ENCODE results near the gene TMED4. TPM values are rescaled to one million over a fixed set of nuclear protein-coding genes. Genes with fewer than 3 reads are reported as not detected.
"Not testable (repeated sequence)": the region's sequence is repeated elsewhere in the genome, so short reads cannot be mapped to it uniquely, and the experiment has no call there.

Gene TMED4
- polyA plus RNA-seq, 2 donors, result 24.3 to 26.4 TPM

GRCh38 chr7:44608916-44609648 is 27.1 kb upstream of the TMED4 start:
- no peaks in the 10 kb centered on the region for H3K36me3 ChIP-seq (ENCODE audit: control insufficient read depth in 2 of 2, insufficient read depth in 2 of 2, low read length in 1 of 2)
- no peak overlapping the region for H3K4me3 ChIP-seq (ENCODE audit: low read depth in 1 of 2, low read length in 2 of 2)
- no peak overlapping the region for H3K27ac ChIP-seq (ENCODE audit: low read depth in 2 of 2, low read length in 1 of 2)
- no peaks in the 10 kb centered on the region for H3K27me3 ChIP-seq (ENCODE audit: control insufficient read depth in 1 of 2, insufficient read depth in 2 of 2, low read length in 2 of 2)
- H3K4me1 ChIP-seq (ENCODE audit: control insufficient read depth in 2 of 2, insufficient read depth in 2 of 2, low read length in 1 of 2), result no peaks in the 10 kb centered on the region
- 80 to 82% methylated on average over 14 of the region's 14 CpGs for WGBS, 2 donors
- no peaks in the 10 kb centered on the region for H3K9me3 ChIP-seq (ENCODE audit: control insufficient read depth in 2 of 2, insufficient read depth in 1 of 2, low read depth in 1 of 2, low read length in 1 of 2)

GRCh38 chr7:44607141-44608068 is 25.4 kb upstream of the TMED4 start:
- H3K27ac ChIP-seq (ENCODE audit: low read depth in 2 of 2, low read length in 1 of 2), result peak overlapping the region; percentile 91 to 99
- H3K9me3 ChIP-seq (ENCODE audit: control insufficient read depth in 2 of 2, insufficient read depth in 1 of 2, low read depth in 1 of 2, low read length in 1 of 2), result no peaks in the 10 kb centered on the region
- WGBS, 2 donors, result 45 to 47% methylated on average over 35 of the region's 35 CpGs

GRCh38 chr7:44606341-44607140 is 24.5 kb upstream of the TMED4 start, which contains the start of gene OGDH:
TSS of gene OGDH (plus strand) at chr7:44606627. CDS start at chr7:44624344, 17,717 bp downstream.
- Histone ChIP-seq H3K36me3 (ENCODE audit: control insufficient read depth in 2 of 2, insufficient read depth in 2 of 2, low read length in 1 of 2) (no peaks in the 10 kb centered on the region), H3K4me1 (ENCODE audit: control insufficient read depth in 2 of 2, insufficient read depth in 2 of 2, low read length in 1 of 2) (no peaks in the 10 kb centered on the region), H3K4me3 (ENCODE audit: low read depth in 1 of 2, low read length in 2 of 2) (peak within 1 kb of the TSS; percentile 70 to 89), H3K27ac (ENCODE audit: low read depth in 2 of 2, low read length in 1 of 2) (peak within 1 kb of the TSS; percentile 99), H3K9me3 (ENCODE audit: control insufficient read depth in 2 of 2, insufficient read depth in 1 of 2, low read depth in 1 of 2, low read length in 1 of 2) (no peaks in the 10 kb centered on the region), H3K27me3 (ENCODE audit: control insufficient read depth in 1 of 2, insufficient read depth in 2 of 2, low read length in 2 of 2) (no peaks in the 10 kb centered on the region)
- WGBS, 2 donors, result 0 to 1% methylated on average over 71 to 93 of the region's 93 CpGs

More at GRCh38 chr7:44607141-44608068, 25.4 kb upstream of the TMED4 start:
- Histone ChIP-seq H3K4me1 (ENCODE audit: control insufficient read depth in 2 of 2, insufficient read depth in 2 of 2, low read length in 1 of 2) (no peaks in the 10 kb centered on the region), H3K36me3 (ENCODE audit: control insufficient read depth in 2 of 2, insufficient read depth in 2 of 2, low read length in 1 of 2) (no peaks in the 10 kb centered on the region), H3K27me3 (ENCODE audit: control insufficient read depth in 1 of 2, insufficient read depth in 2 of 2, low read length in 2 of 2) (no peaks in the 10 kb centered on the region), H3K4me3 (ENCODE audit: low read depth in 1 of 2, low read length in 2 of 2) (peak overlapping the region; percentile 70 to 89)

- Histone ChIP-seq H3K4me1 (ENCODE audit: control insufficient read depth in 2 of 2, insufficient read depth in 2 of 2, low read length in 1 of 2) (no peaks in the 10 kb centered on the region), H3K4me3 (ENCODE audit: low read depth in 1 of 2, low read length in 2 of 2) (no peak overlapping the region), H3K27ac (ENCODE audit: low read depth in 2 of 2, low read length in 1 of 2) (no peak overlapping the region), H3K9me3 (ENCODE audit: control insufficient read depth in 2 of 2, insufficient read depth in 1 of 2, low read depth in 1 of 2, low read length in 1 of 2) (no peaks in the 10 kb centered on the region), H3K27me3 (ENCODE audit: control insufficient read depth in 1 of 2, insufficient read depth in 2 of 2, low read length in 2 of 2) (no peaks in the 10 kb centered on the region), H3K36me3 (ENCODE audit: control insufficient read depth in 2 of 2, insufficient read depth in 2 of 2, low read length in 1 of 2) (no peaks in the 10 kb centered on the region)
- WGBS, 2 donors, result 84% methylated on average over 2 of the region's 2 CpGs
These were observed 22.9 kb upstream of the TMED4 start for GRCh38 chr7:44604941-44605340.

GRCh38 chr7:44603193-44603592 is 21.2 kb upstream of the TMED4 start:
- WGBS, 2 donors, result 70 to 75% methylated on average over 6 of the region's 6 CpGs
- H3K36me3 ChIP-seq (ENCODE audit: control insufficient read depth in 2 of 2, insufficient read depth in 2 of 2, low read length in 1 of 2), result no peaks in the 10 kb centered on the region
- H3K4me1 ChIP-seq (ENCODE audit: control insufficient read depth in 2 of 2, insufficient read depth in 2 of 2, low read length in 1 of 2), result no peaks in the 10 kb centered on the region
- no peak overlapping the region for H3K4me3 ChIP-seq (ENCODE audit: low read depth in 1 of 2, low read length in 2 of 2)
- H3K27ac ChIP-seq (ENCODE audit: low read depth in 2 of 2, low read length in 1 of 2), result no peak overlapping the region
- H3K9me3 ChIP-seq (ENCODE audit: control insufficient read depth in 2 of 2, insufficient read depth in 1 of 2, low read depth in 1 of 2, low read length in 1 of 2), result no peaks in the 10 kb centered on the region
- no peaks in the 10 kb centered on the region for H3K27me3 ChIP-seq (ENCODE audit: control insufficient read depth in 1 of 2, insufficient read depth in 2 of 2, low read length in 2 of 2)

- H3K4me1 ChIP-seq (ENCODE audit: control insufficient read depth in 2 of 2, insufficient read depth in 2 of 2, low read length in 1 of 2), result no peaks in the 10 kb centered on the region
- 61 to 70% methylated on average over 1 of the region's 1 CpG for WGBS, 2 donors
- no peak overlapping the region for H3K4me3 ChIP-seq (ENCODE audit: low read depth in 1 of 2, low read length in 2 of 2)
- H3K27ac ChIP-seq (ENCODE audit: low read depth in 2 of 2, low read length in 1 of 2), result no peak overlapping the region
- H3K27me3 ChIP-seq (ENCODE audit: control insufficient read depth in 1 of 2, insufficient read depth in 2 of 2, low read length in 2 of 2), result no peaks in the 10 kb centered on the region
- no peaks in the 10 kb centered on the region for H3K36me3 ChIP-seq (ENCODE audit: control insufficient read depth in 2 of 2, insufficient read depth in 2 of 2, low read length in 1 of 2)
- H3K9me3 ChIP-seq (ENCODE audit: control insufficient read depth in 2 of 2, insufficient read depth in 1 of 2, low read depth in 1 of 2, low read length in 1 of 2), result no peaks in the 10 kb centered on the region
These were observed 20.5 kb upstream of the TMED4 start for GRCh38 chr7:44602576-44602910.

- no peaks in the 10 kb centered on the region for H3K9me3 ChIP-seq (ENCODE audit: control insufficient read depth in 2 of 2, insufficient read depth in 1 of 2, low read depth in 1 of 2, low read length in 1 of 2)
These were observed 17.2 kb upstream of the TMED4 start for GRCh38 chr7:44599222-44599621.

GRCh38 chr7:44597181-44597580 is 15.2 kb upstream of the TMED4 start:
- not testable (repeated sequence) for H3K27me3 ChIP-seq (ENCODE audit: control insufficient read depth in 1 of 2, insufficient read depth in 2 of 2, low read length in 2 of 2); H3K4me3 ChIP-seq (ENCODE audit: low read depth in 1 of 2, low read length in 2 of 2); H3K36me3 ChIP-seq (ENCODE audit: control insufficient read depth in 2 of 2, insufficient read depth in 2 of 2, low read length in 1 of 2); H3K4me1 ChIP-seq (ENCODE audit: control insufficient read depth in 2 of 2, insufficient read depth in 2 of 2, low read length in 1 of 2); H3K27ac ChIP-seq (ENCODE audit: low read depth in 2 of 2, low read length in 1 of 2); H3K9me3 ChIP-seq (ENCODE audit: control insufficient read depth in 2 of 2, insufficient read depth in 1 of 2, low read depth in 1 of 2, low read length in 1 of 2)
- 90 to 92% methylated on average over 8 of the region's 8 CpGs for WGBS, 2 donors

More at GRCh38 chr7:44599222-44599621, 17.2 kb upstream of the TMED4 start:
- Histone ChIP-seq H3K4me1 (ENCODE audit: control insufficient read depth in 2 of 2, insufficient read depth in 2 of 2, low read length in 1 of 2) (no peaks in the 10 kb centered on the region), H3K27ac (ENCODE audit: low read depth in 2 of 2, low read length in 1 of 2) (no peak overlapping the region), H3K4me3 (ENCODE audit: low read depth in 1 of 2, low read length in 2 of 2) (no peak overlapping the region), H3K27me3 (ENCODE audit: control insufficient read depth in 1 of 2, insufficient read depth in 2 of 2, low read length in 2 of 2) (no peaks in the 10 kb centered on the region), H3K36me3 (ENCODE audit: control insufficient read depth in 2 of 2, insufficient read depth in 2 of 2, low read length in 1 of 2) (no peaks in the 10 kb centered on the region)
- WGBS, 2 donors, result 70 to 73% methylated on average over 3 of the region's 3 CpGs

- WGBS, 2 donors, result 79 to 80% methylated on average over 5 of the region's 5 CpGs
- H3K4me3 ChIP-seq (ENCODE audit: low read depth in 1 of 2, low read length in 2 of 2), result no peak overlapping the region
- no peaks in the 10 kb centered on the region for H3K36me3 ChIP-seq (ENCODE audit: control insufficient read depth in 2 of 2, insufficient read depth in 2 of 2, low read length in 1 of 2)
- no peaks in the 10 kb centered on the region for H3K27me3 ChIP-seq (ENCODE audit: control insufficient read depth in 1 of 2, insufficient read depth in 2 of 2, low read length in 2 of 2)
- H3K4me1 ChIP-seq (ENCODE audit: control insufficient read depth in 2 of 2, insufficient read depth in 2 of 2, low read length in 1 of 2), result no peaks in the 10 kb centered on the region
- no peak overlapping the region for H3K27ac ChIP-seq (ENCODE audit: low read depth in 2 of 2, low read length in 1 of 2)
- H3K9me3 ChIP-seq (ENCODE audit: control insufficient read depth in 2 of 2, insufficient read depth in 1 of 2, low read depth in 1 of 2, low read length in 1 of 2), result no peaks in the 10 kb centered on the region
These were observed 14.1 kb upstream of the TMED4 start for GRCh38 chr7:44595934-44596635.
